Measurements from ENCODE around the gene SLC25A12.
"Not testable (repeated sequence)": the region's sequence is repeated elsewhere in the genome, so short reads cannot be mapped to it uniquely, and the experiment has no call there.

Gene SLC25A12, protein sequence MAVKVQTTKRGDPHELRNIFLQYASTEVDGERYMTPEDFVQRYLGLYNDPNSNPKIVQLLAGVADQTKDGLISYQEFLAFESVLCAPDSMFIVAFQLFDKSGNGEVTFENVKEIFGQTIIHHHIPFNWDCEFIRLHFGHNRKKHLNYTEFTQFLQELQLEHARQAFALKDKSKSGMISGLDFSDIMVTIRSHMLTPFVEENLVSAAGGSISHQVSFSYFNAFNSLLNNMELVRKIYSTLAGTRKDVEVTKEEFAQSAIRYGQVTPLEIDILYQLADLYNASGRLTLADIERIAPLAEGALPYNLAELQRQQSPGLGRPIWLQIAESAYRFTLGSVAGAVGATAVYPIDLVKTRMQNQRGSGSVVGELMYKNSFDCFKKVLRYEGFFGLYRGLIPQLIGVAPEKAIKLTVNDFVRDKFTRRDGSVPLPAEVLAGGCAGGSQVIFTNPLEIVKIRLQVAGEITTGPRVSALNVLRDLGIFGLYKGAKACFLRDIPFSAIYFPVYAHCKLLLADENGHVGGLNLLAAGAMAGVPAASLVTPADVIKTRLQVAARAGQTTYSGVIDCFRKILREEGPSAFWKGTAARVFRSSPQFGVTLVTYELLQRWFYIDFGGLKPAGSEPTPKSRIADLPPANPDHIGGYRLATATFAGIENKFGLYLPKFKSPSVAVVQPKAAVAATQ

GRCh38 chr2:171893824-171894611 lies at the start of gene SLC25A12:
Gene SLC25A12, minus strand, starts transcription at chr2:171894244. Its CDS starts 30 bp downstream, at chr2:171894214.
- peak; percentile 88 for DNase-seq

GRCh38 chr2:171941316-171941699 lies 47.3 kb upstream of the SLC25A12 start:
- no peak for DNase-seq

GRCh38 chr2:171939743-171940071 lies 45.7 kb upstream of the SLC25A12 start:
- DNase-seq = no peak

DNA sequence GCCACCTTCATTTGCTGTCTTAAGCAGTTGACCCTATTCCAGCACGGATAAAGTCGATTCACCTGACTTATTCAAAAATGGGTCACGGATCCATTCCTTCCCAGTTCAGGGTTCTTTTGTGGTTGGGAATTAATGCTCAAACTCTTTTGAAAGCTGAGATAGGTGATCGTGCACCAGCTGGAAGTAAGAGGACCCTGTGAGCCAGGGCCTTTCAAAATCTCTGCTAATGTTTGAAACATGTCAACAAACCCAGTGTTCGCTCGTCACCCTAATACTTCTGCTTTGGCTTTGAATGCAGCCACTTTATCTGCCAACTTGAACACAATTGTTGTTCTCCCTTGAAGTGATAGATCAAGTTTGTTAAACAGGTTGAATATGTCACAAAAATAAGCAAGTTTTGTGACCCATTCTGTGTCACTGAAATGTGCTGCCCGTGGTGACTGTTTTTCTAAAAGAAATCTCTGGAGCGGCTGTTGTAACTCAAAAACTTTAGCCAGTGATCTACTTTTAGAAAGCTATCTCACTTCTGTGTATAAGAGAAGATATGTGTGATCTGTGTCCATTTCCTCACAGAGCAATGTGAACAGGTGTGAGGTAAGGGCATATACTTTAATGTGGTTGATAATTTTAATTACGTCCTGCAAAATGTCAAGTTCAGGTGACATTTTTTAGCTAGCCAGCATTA lies 45.2 kb upstream of the SLC25A12 start:
- no peak for DNase-seq

- DNase-seq = no peak
Measured at GRCh38 chr2:171930385-171930784, 36.3 kb upstream of the SLC25A12 start.

DNA sequence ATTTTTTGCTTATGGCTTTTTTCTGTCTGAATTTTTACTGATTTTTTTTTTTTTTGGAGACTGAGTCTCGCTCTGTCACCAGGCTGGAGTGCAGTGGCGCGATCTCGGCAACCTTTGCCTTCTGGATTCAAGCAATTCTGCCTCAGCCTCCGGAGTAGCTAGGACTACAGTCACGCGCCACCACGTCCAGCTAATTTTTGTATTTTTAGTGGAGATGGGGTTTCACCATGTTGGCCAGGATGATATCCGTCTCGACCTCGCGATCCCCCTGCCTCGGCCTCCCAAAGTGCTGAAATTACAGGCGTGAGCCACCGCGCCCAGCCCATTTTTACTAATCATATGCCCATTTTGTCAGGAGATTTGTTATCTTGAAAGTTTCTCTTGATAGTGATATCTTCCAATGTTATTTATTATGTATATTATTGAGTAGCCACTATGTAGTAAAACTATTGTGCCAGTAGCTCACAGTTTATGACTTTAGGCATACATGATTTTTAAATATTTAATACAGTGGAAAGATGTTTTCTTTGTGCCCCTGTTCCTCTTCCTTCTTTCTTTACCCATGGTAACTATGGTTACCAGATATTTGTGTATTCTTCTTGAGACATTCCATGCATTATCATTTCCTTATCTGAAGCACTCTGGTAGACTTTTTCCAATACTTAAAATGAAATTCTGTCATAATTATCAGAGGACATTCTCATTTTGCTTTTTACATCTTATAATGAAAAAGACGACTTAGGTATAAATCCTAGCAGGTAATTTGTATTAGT lies 30.3 kb upstream of the SLC25A12 start:
- no peak for DNase-seq

DNA sequence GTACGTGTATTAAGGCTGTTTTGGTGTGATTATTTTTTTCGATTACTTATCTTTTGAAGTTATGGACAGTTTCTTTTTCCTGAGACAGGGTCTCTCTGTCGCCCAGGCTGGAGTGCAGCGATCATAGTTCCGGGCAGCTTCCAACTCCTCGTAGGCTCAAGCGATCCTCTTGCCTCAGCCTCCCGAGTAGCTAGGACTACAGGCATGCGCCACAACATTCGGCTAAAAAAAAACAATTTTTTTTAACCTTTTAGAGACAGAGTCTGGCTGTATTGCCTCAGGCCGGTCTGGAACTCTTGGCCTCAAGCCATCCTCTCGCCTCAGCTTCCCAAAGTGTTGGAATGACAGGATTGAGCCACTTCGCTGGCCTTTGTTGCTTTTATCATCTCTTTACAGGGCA lies 29.2 kb upstream of the SLC25A12 start:
- no peak for DNase-seq

DNA sequence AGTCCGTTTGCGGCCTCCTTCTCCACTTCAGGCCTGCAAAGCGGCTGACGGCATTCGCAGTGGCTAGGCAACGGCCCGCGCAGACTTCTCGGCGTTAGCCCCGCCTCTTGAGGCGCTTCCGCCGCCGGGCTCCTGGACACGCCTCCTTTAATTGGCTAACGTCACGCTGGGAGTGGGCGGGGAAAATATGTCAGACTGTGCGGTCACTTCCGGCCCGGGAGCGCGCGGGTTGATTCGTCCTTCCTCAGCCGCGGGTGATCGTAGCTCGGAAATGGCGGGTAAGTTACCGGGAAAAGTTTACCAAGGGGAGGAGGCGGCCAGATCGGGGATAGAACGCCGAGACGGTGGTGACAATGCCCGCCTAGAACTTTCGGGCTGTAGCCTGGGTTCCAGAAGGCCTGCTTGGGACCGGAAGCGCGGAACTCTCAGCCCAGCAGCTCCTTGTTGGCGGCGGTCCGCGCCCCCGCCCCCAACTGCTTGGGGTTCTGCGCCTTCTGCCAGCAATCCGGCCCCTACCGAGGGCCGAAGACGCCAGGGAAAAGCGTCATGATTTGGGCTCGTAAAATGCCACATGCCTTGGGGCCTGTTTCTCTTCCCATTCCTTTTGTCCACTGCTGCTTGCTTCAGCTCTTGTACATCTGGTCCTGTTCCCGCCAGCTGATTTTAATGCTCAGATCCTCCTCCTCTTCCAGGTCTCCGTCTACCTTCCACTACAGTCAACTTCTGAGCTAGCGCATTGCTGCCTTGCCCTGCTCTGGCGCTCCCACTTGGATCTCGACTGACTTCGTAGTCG lies 28.4 kb upstream of the SLC25A12 start, which contains the start of gene HAT1:
Gene HAT1, plus strand, starts transcription at position 232 of the 793 bp plus-strand sequence. Its CDS starts 40 bp downstream, at position 272.
- peak; percentile 99 for DNase-seq

GRCh38 chr2:171921970-171922229 lies 27.9 kb upstream of the SLC25A12 start:
- DNase-seq = no peak

- no peak for DNase-seq
Measured at GRCh38 chr2:171919453-171919852, 25.4 kb upstream of the SLC25A12 start.

GRCh38 chr2:171913517-171913916 lies 19.5 kb upstream of the SLC25A12 start:
- no peak for DNase-seq

GRCh38 chr2:171910494-171910893 lies 16.4 kb upstream of the SLC25A12 start:
- no peak for DNase-seq

- no peak for DNase-seq
Measured at GRCh38 chr2:171909266-171909665, 15.2 kb upstream of the SLC25A12 start.

- DNase-seq = no peak
Measured at GRCh38 chr2:171908235-171908634, 14.2 kb upstream of the SLC25A12 start.

GRCh38 chr2:171902840-171903420 lies 8.9 kb upstream of the SLC25A12 start:
- no peak for DNase-seq

- not testable (repeated sequence) for DNase-seq
Measured at GRCh38 chr2:171899623-171900282, 5.7 kb upstream of the SLC25A12 start.

DNA sequence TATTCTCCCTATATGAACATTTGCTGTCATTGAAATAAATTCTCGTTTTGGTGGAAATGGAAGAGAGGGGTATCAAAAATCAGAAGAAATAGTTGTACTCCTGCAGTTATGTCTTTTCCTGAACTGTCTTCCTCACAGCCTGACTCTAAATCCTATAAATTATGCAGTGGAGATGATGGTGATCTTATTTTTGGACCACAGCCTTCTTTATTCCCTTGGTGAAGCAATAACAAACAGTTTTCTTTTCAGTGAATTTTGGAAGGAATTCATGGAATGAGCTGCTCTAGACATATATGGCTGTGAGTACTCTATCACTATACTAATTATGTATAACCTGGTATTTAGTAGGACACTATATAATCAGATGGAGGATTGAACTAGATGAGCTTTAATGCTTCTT lies 1.7 kb upstream of the SLC25A12 start:
- no peak for DNase-seq

DNA sequence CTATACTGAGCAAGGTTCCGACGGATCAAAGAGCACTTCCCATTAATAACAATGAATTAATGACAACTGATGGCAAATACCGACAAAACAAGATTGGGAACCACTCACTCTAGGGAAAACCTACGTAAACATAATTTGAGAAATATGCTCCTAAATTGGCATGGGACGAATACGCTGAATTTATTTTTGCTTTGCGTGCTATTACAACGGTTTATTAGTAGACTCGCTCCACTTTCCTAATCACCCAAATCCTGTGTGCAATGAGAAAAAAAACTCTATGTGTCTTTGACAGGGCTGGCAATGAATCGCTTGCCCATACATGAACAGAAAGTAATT lies 536 bp upstream of the SLC25A12 start:
- DNase-seq = no peak

- no peak for DNase-seq
Measured at GRCh38 chr2:171893196-171893823, 734 bp downstream of the SLC25A12 start.

DNA sequence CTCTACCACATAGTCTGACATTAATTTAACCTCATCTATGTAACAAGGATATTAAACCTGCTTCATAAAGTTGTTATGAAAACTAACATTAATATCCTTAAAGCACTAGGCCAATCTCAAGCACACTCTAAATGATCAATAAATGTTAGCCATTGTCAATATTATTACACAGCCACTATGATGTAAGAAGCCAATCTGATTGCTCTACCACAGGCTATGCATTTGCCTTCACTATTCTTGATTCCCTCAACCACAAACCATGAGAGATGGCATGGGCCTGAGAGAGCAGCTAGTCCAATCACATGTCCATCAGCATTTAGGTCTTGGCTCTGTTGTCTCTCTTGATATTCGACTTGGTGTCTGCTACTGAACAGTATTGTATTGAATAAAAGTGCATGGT lies 4.2 kb downstream of the SLC25A12 start:
- no peak for DNase-seq

Data from activated CD8-positive, alpha-beta memory T cell treated with anti-CD3 and anti-CD28 coated beads, Interleukin-2, amount 50 U/mL, for 48 hours (primary cell).